Measurements from ENCODE around the gene KISS1. TPM values are rescaled to one million over a fixed set of nuclear protein-coding genes. Genes with fewer than 3 reads are reported as not detected.

Gene KISS1
- total RNA-seq, 6 experiments from 2014 or later = 0.51 to 1.1 (median 0.72) TPM; not detected in 3

DNA sequence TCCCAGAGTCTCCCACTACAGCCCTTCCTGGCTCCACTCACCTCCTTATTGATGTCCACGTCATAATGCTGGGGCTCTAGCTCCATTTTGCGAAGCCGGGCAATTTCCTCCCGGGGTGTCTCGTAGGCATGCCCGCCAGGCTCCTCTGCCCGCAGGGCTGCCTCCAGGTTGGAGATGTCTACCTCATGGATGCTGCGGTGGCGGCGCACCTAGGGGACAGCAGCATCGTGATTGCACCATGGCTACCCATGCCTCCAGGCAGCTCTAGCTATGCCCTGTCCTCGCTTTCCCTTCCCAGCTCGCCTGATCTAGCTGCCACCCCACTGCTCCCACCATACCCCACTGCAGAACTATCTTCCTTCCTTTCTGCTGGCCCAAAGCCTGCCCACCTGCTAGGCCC lies 32.6 kb upstream of the KISS1 start:
- ATAC-seq (no peak), DNase-seq (no peak)
- Histone ChIP-seq H3K36me3 (peaks cover 0 to 30% (median 13%) of the 10 kb centered on the region in 4 donors), H3K27me3 (no peaks in the 10 kb centered on the region), H3K27ac (no peak overlapping the region), H3K4me3 (no peak overlapping the region), H3K4me1 (peaks cover 0 to 28% (median 11%) of the 10 kb centered on the region in 4 donors), H3K9me3 (no peaks in the 10 kb centered on the region)
- intact Hi-C loops (cut with DNase I) = no loop called here
- TF ChIP-seq, protein P1, sequence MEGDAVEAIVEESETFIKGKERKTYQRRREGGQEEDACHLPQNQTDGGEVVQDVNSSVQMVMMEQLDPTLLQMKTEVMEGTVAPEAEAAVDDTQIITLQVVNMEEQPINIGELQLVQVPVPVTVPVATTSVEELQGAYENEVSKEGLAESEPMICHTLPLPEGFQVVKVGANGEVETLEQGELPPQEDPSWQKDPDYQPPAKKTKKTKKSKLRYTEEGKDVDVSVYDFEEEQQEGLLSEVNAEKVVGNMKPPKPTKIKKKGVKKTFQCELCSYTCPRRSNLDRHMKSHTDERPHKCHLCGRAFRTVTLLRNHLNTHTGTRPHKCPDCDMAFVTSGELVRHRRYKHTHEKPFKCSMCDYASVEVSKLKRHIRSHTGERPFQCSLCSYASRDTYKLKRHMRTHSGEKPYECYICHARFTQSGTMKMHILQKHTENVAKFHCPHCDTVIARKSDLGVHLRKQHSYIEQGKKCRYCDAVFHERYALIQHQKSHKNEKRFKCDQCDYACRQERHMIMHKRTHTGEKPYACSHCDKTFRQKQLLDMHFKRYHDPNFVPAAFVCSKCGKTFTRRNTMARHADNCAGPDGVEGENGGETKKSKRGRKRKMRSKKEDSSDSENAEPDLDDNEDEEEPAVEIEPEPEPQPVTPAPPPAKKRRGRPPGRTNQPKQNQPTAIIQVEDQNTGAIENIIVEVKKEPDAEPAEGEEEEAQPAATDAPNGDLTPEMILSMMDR (IDR thresholded peaks at IDR 0.05) = no peak
- no peak for TF ChIP-seq POLR2A (IDR thresholded peaks at IDR 0.05)
- WGBS (ENCODE audit: insufficient coverage, low coverage, low lambda C conversion rate, missing lambda C conversion rate) = no CpG with 5 or more reads among the region's 13 CpGs

DNA sequence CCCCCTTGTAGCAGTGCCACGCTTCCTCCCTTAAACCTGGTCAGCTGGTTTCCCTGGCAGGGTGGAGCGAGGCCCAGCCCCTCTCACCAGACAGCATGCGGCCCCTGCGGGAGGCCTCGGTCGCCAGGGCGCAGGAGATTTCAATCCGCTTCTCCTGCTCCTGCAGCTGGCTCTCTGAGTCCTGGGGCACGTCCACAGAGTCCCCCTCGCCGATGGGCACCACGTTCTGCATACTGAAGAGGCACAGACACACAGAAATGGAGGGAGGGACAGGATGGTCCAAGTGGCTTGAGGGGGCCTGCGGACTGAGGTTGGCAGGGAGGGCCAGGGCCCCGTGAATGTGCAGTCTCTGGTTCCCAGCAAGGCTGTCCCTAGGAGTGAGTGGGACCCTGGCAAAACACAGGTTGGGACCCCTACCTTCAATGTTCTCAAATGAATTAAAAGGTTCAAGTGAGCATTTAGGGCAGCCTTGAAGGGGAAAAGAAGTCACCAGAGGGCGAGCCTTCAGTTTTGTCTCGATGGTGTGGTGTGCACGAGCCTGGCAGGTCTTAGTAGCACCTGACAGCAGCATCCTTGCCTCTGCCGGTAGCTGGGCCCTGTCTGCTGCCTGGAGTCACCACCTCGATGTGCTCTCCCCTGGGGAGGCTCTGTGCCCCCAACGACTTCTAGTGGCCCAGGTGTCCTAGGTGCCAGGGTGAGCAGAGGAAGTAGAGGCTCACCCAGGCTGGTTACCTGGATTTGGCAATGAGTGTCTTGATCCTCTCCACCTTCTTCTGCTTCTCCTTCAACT lies 31.9 kb upstream of the KISS1 start:
- Histone ChIP-seq H3K36me3 (peaks cover 0 to 26% (median 11%) of the 10 kb centered on the region in 4 donors), H3K4me3 (no peak overlapping the region), H3K9me3 (no peaks in the 10 kb centered on the region), H3K4me1 (peaks cover 0 to 28% (median 11%) of the 10 kb centered on the region in 4 donors), H3K27ac (no peak overlapping the region), H3K27me3 (no peaks in the 10 kb centered on the region)
- DNase-seq = no peak
- intact Hi-C loops (cut with DNase I) = no loop called here
- no peak for ATAC-seq
- TF ChIP-seq, protein P1 (IDR thresholded peaks at IDR 0.05) = no peak
- TF ChIP-seq POLR2A (IDR thresholded peaks at IDR 0.05) = no peak
- 96% methylated on average over 8 of the region's 20 CpGs for WGBS (ENCODE audit: insufficient coverage, low coverage, low lambda C conversion rate, missing lambda C conversion rate)

- ATAC-seq = no peak
- Histone ChIP-seq H3K4me3 (no peak overlapping the region), H3K27ac (peak overlapping the region; percentile 63 to 91 (median 86)), H3K9me3 (no peaks in the 10 kb centered on the region), H3K27me3 (no peaks in the 10 kb centered on the region), H3K36me3 (peaks cover 0 to 25% (median 11%) of the 10 kb centered on the region in 4 donors), H3K4me1 (peaks cover 0 to 28% (median 11%) of the 10 kb centered on the region in 4 donors)
- DNase-seq = no peak
- intact Hi-C loops (cut with DNase I) = no loop called here
- TF ChIP-seq POLR2A (IDR thresholded peaks at IDR 0.05) = no peak
- WGBS (ENCODE audit: insufficient coverage, low coverage, low lambda C conversion rate, missing lambda C conversion rate) = 90% methylated on average over 2 of the region's 2 CpGs
Measured at GRCh38 chr1:204227351-204227750, 31.1 kb upstream of the KISS1 start.

DNA sequence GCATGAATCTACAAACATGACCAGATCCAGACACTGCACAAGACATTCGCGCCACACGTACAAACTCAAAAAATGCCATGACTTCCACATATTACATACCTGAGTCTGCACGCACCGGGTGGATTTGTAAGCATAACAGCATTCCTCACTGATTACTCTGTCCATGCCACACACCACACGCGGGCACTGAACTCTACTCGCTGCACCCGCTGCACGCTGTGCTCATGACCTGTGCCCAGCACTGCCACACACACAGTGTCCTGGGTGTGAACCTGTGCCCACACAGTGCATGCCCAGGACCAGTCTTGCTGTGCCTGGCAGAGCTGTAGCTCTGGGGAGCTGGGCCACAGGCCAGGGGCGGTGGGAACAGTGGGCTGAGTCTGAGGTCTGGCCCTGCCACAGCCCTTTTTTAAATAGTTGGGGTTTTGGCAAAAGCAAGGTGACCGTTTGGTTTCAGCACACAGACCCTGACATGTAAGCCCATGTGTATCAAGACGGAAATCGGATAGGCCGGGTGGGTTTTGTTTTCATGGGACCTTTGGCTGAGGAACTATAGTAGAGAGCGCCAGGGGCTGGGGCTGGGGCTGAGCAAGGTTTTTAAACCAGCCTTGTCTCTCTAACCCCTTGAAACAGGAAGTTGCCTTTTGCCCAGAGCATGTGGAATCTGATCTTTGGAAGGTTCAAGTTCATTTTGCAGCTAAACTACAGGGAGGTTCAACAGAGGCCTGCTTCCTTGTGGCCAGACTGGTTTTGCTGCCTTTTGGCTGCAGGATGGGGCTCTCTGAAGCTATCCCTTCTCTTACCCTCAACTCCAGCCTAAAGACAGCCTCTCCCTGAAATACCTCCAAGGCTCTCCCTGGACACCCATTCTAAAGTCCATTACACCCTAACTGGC lies 29.8 kb upstream of the KISS1 start:
- intact Hi-C loops (cut with DNase I) = no loop called here
- Histone ChIP-seq H3K4me3 (no peak overlapping the region), H3K27ac (peak overlapping the region; percentile 63 to 91 (median 86)), H3K4me1 (peaks cover 0 to 28% (median 11%) of the 10 kb centered on the region in 4 donors), H3K9me3 (no peaks in the 10 kb centered on the region), H3K27me3 (no peaks in the 10 kb centered on the region), H3K36me3 (peaks cover 0 to 28% (median 6%) of the 10 kb centered on the region in 4 donors)
- ATAC-seq (peak; percentile 95 to 98 (median 96)), DNase-seq (peak; percentile 89 to 94 (median 94))
- WGBS (ENCODE audit: insufficient coverage, low coverage, low lambda C conversion rate, missing lambda C conversion rate) = 47% methylated on average over 9 of the region's 16 CpGs
- peak; percentile 51 for TF ChIP-seq POLR2A (IDR thresholded peaks at IDR 0.05)
- TF ChIP-seq, protein P1 (IDR thresholded peaks at IDR 0.05) = no peak

Measured in right lobe of liver (tissue), 6 donors.